K562 (cell line): Measurements from ENCODE around the gene AMIGO1. TPM values are rescaled to one million over a fixed set of nuclear protein-coding genes. Genes with fewer than 3 reads are reported as not detected.

Experiments used
- ERF ChIP-seq: fragments of 450-650 bp; formaldehyde crosslinking; IDR thresholded peaks from 2 replicates; pipeline ENCODE4 v1.4.0; 2020; ENCODE audit warnings: mild to moderate bottlenecking, mixed read lengths
- REST ChIP-seq, 2 experiments: fragments of 450-650 bp; formaldehyde crosslinking in 1 of 2; IDR thresholded peaks; 2 replicates each; pipeline versions ENCODE4 v1.4.0 to v1.6.1; 2014 to 2020; ENCODE audit warnings: mild to moderate bottlenecking in 2 of 2, borderline replicate concordance in 1 of 2, low read depth in 1 of 2
- SREBF1 ChIP-seq: fragments of 150-350 bp; IDR thresholded peaks from 2 replicates; pipeline ENCODE4 v1.6.1; 2014; ENCODE audit warnings: antibody characterized with exemption, low read depth, low read length, borderline replicate concordance
- STAT6 ChIP-seq: sonication (generic); formaldehyde crosslinking; IDR thresholded peaks from 2 replicates; pipeline ENCODE4 v1.8.1; 2023; ENCODE audit warnings: mild to moderate bottlenecking, missing genetic modification reagents
- ZFP36 ChIP-seq: fragments of 150-350 bp; IDR thresholded peaks from 2 replicates; pipeline ENCODE4 v1.6.1; 2018; ENCODE audit warnings: low read length, low read depth; ENCODE audit not compliant: partially characterized antibody
- polyA plus RNA-seq, 8 experiments: library from polyadenylated mRNA; depleted of rRNA in 4 of 8; stranded (reverse) in 5 of 8; unstranded in 3 of 8; fragments of >200 nt; fragmentation: Nextera tagmentation in 2 of 8; fragmentation: Illumina TruSeq in 1 of 8; extraction: Ambion mirVana in 2 of 8; extraction: Trizol in 1 of 8; gene quantifications; 2 replicates each; pipeline versions ENCODE4 v1.2.1 to v1.2.3, GENCODE V29; 2011 to 2014; ENCODE audit warnings: inconsistent platforms in 1 of 8, missing spikeins in 1 of 8
- total RNA-seq, 7 experiments: library from RNA; depleted of rRNA in 6 of 7; stranded (reverse); fragments of >200 nt in 6 of 7; fragmentation: Illumina TruSeq in 2 of 7; extraction: Trizol in 2 of 7; gene quantifications; 2 replicates each; pipeline versions ENCODE4 v1.2.1 to v1.2.3, GENCODE V29; 2011 to 2021; ENCODE audit warnings: low replicate concordance in 1 of 7

AMIGO1 gene
- total and polyA plus RNA-seq, 9 of the 15 experiments (the other 6 are each of a cell fraction or from before 2014, with no cell fraction given) = 0.24 to 1.0 (median 0.54) TPM

GRCh38 chr1:109493805-109494539 is 15.6 kb downstream of the AMIGO1 start, which contains the start of gene CYB561D1 (continued):
- TF ChIP-seq REST (IDR thresholded peaks at IDR 0.05; ENCODE audit: borderline replicate concordance) (peak; percentile 71), REST (CRISPR knock-in tag; IDR thresholded peaks at IDR 0.05; ENCODE audit: low read depth) (no peak; the same call in 1 of the 2 replicates), STAT6 (CRISPR knock-in tag) (peak; percentile 77; the same call in 1 of the 2 replicates), ERF (no peak; the same call in 1 of the 2 replicates), SREBF1 (peak; percentile 51; the same call in 1 of the 2 replicates), ZFP36 (no peak)
